ENCODE data around the gene ABCA9. TPM values are rescaled to one million over a fixed set of nuclear protein-coding genes. Genes with fewer than 3 reads are reported as not detected.

The ABCA9 gene
- total and polyA plus RNA-seq, 9 of the 15 experiments (the other 6 are each of a cell fraction or from before 2014, with no cell fraction given), result 0.04 TPM; not detected in 8

- TF ChIP-seq COPS2 (conservative IDR thresholded peaks at IDR 0.05) (no peak), HIVEP1 (CRISPR knock-in tag; IDR thresholded peaks at IDR 0.05) (no peak), ZNF140 (CRISPR knock-in tag; IDR thresholded peaks at IDR 0.05) (no peak), ARNT (IDR thresholded peaks at IDR 0.05) (peak; percentile 83 to 92), BRF1 (IDR thresholded peaks at IDR 0.05; ENCODE audit: borderline replicate concordance, extremely low read depth, insufficient read length) (no peak), HDAC8 (tag; IDR thresholded peaks at IDR 0.05) (no peak), FOXK2 (conservative IDR thresholded peaks at IDR 0.05 in 1 of 2, IDR thresholded peaks at IDR 0.05 in 1 of 2; ENCODE audit: low read depth in 2 of 2) (peak; percentile 92), SOX6 (IDR thresholded peaks at IDR 0.05) (peak; percentile 100), NEUROD1 (IDR thresholded peaks at IDR 0.05; ENCODE audit: borderline replicate concordance, low read depth, low read length, partially characterized antibody) (peak; percentile 94), DACH1 (IDR thresholded peaks at IDR 0.05; ENCODE audit: partially characterized antibody) (peak; percentile 88), ARID3A (IDR thresholded peaks at IDR 0.05; ENCODE audit: borderline replicate concordance, low read depth, low read length) (peak; percentile 91), HNRNPL (IDR thresholded peaks at IDR 0.05; ENCODE audit: low read depth, low read length) (no peak), CHAMP1 (IDR thresholded peaks at IDR 0.05) (peak; percentile 99), RAD51 (IDR thresholded peaks at IDR 0.05; ENCODE audit: borderline replicate concordance, low read depth) (no peak; the same call in 1 of the 2 replicates), NCOR1 (IDR thresholded peaks at IDR 0.05) (peak; percentile 98), PRDM10 (IDR thresholded peaks at IDR 0.05; ENCODE audit: partially characterized antibody) (peak; percentile 65), ZNF512 (tag; IDR thresholded peaks at IDR 0.05) (no peak)
These were observed 13.1 kb downstream of the ABCA9 start (continued) for GRCh38 chr17:69047368-69048263.
